ENCODE measurements around the gene CD47. TPM values are rescaled to one million over a fixed set of nuclear protein-coding genes. Genes with fewer than 3 reads are reported as not detected.

The CD47 gene
- total and polyA plus RNA-seq, 7 donors = 10.8 to 74.9 (median 61.4) TPM

- TF ChIP-seq POLR2A (IDR thresholded peaks at IDR 0.05) (no peak), CTCF (IDR thresholded peaks at IDR 0.05) (no peak), EP300 (IDR thresholded peaks at IDR 0.05) (no peak), POLR2AphosphoS5 (IDR thresholded peaks at IDR 0.05) (no peak)
Observed at GRCh38 chr3:108114423-108115065, 23.7 kb upstream of the CD47 start.

GRCh38 chr3:108113975-108114374 is 23.1 kb upstream of the CD47 start:
- no peak for TF ChIP-seq CTCF (IDR thresholded peaks at IDR 0.05)
- TF ChIP-seq EP300 (IDR thresholded peaks at IDR 0.05) = no peak
- TF ChIP-seq POLR2A (IDR thresholded peaks at IDR 0.05) = no peak
- no peak for TF ChIP-seq POLR2AphosphoS5 (IDR thresholded peaks at IDR 0.05)
- H3K27ac ChIP-seq = no peak overlapping the region
- H3K27me3 ChIP-seq = no peaks in the 10 kb centered on the region
- peaks cover 0 to 7% (median 6%) of the 10 kb centered on the region in 4 donors for H3K4me1 ChIP-seq
- no peak overlapping the region for H3K4me3 ChIP-seq
- H3K9me3 ChIP-seq = no peaks in the 10 kb centered on the region
- 94 to 96% methylated on average over 15 of the region's 15 CpGs for WGBS, 2 donors
- H3K36me3 ChIP-seq = no peaks in the 10 kb centered on the region
- no peak for DNase-seq
- intact Hi-C loops (cut with DNase I) = no loop called here

More at GRCh38 chr3:108114423-108115065, 23.7 kb upstream of the CD47 start:
- H3K9me3 ChIP-seq = no peaks in the 10 kb centered on the region
- peaks cover 0 to 7% (median 6%) of the 10 kb centered on the region in 4 donors for H3K4me1 ChIP-seq
- DNase-seq = no peak
- no peak overlapping the region for H3K27ac ChIP-seq
- no peak overlapping the region for H3K4me3 ChIP-seq
- intact Hi-C loops (cut with DNase I) = no loop called here
- no peaks in the 10 kb centered on the region for H3K36me3 ChIP-seq
- H3K27me3 ChIP-seq = no peaks in the 10 kb centered on the region
- 85 to 91% methylated on average over 16 of the region's 16 CpGs for WGBS, 2 donors

GRCh38 chr3:108110934-108111333 is 20.1 kb upstream of the CD47 start:
- Histone ChIP-seq H3K9me3 (no peaks in the 10 kb centered on the region), H3K27me3 (no peaks in the 10 kb centered on the region), H3K27ac (no peak overlapping the region), H3K4me1 (no peaks in the 10 kb centered on the region), H3K36me3 (no peaks in the 10 kb centered on the region), H3K4me3 (no peak overlapping the region)
- 79 to 96% methylated on average over 3 of the region's 3 CpGs for WGBS, 2 donors
- intact Hi-C loops (cut with DNase I) = no loop called here
- TF ChIP-seq EP300 (IDR thresholded peaks at IDR 0.05) (no peak), POLR2AphosphoS5 (IDR thresholded peaks at IDR 0.05) (no peak), CTCF (IDR thresholded peaks at IDR 0.05) (no peak), POLR2A (IDR thresholded peaks at IDR 0.05) (no peak)
- DNase-seq = no peak

- H3K27me3 ChIP-seq = no peaks in the 10 kb centered on the region
- WGBS, 2 donors = 89 to 93% methylated on average over 2 of the region's 2 CpGs
- no peak for DNase-seq
- intact Hi-C loops (cut with DNase I) = no loop called here
- H3K4me3 ChIP-seq = no peak overlapping the region
- no peak for TF ChIP-seq POLR2A (IDR thresholded peaks at IDR 0.05)
- no peak for TF ChIP-seq CTCF (IDR thresholded peaks at IDR 0.05)
- no peak for TF ChIP-seq EP300 (IDR thresholded peaks at IDR 0.05)
- TF ChIP-seq POLR2AphosphoS5 (IDR thresholded peaks at IDR 0.05) = no peak
- H3K4me1 ChIP-seq = peaks cover 0 to 10% (median 5%) of the 10 kb centered on the region in 4 donors
- H3K9me3 ChIP-seq = no peaks in the 10 kb centered on the region
- no peak overlapping the region for H3K27ac ChIP-seq
- H3K36me3 ChIP-seq = no peaks in the 10 kb centered on the region
Observed at GRCh38 chr3:108108416-108108815, 17.6 kb upstream of the CD47 start.

GRCh38 chr3:108106449-108106848 is 15.6 kb upstream of the CD47 start:
- Histone ChIP-seq H3K27me3 (no peaks in the 10 kb centered on the region), H3K4me1 (peaks cover 0 to 10% (median 5%) of the 10 kb centered on the region in 4 donors), H3K9me3 (no peaks in the 10 kb centered on the region), H3K4me3 (no peak overlapping the region), H3K36me3 (no peaks in the 10 kb centered on the region), H3K27ac (no peak overlapping the region)
- intact Hi-C loops (cut with DNase I) = no loop called here
- TF ChIP-seq CTCF (IDR thresholded peaks at IDR 0.05) = no peak
- no peak for TF ChIP-seq POLR2A (IDR thresholded peaks at IDR 0.05)
- no peak for TF ChIP-seq POLR2AphosphoS5 (IDR thresholded peaks at IDR 0.05)
- no peak for TF ChIP-seq EP300 (IDR thresholded peaks at IDR 0.05)
- no peak for DNase-seq

Data from sigmoid colon (tissue), 7 donors.